GM23338 (cell line): ENCODE measurements around the gene NRXN2.

Experiments used
- CREB1 ChIP-seq: fragments of 250-450 bp; sonication (Bioruptor Pico); IDR thresholded peaks from 2 replicates; pipeline ENCODE4 v1.5.0; 2020; ENCODE audit warnings: low read depth, mild to moderate bottlenecking, moderate library complexity
- EZH2 ChIP-seq: fragments of 200-600 bp; sonication (generic); IDR thresholded peaks from one replicate; pipeline ENCODE4 v1.8.0; 2017; ENCODE audit warnings: antibody characterized with exemption, mild to moderate bottlenecking, low read depth; ENCODE audit not compliant: unreplicated experiment
- EZH2phosphoT487 ChIP-seq: fragments of 200-600 bp; sonication (generic); IDR thresholded peaks from one replicate; pipeline ENCODE4 v1.8.1; 2018; ENCODE audit warnings: antibody characterized with exemption; ENCODE audit not compliant: unreplicated experiment
- JUNB ChIP-seq: IDR thresholded peaks from one replicate; pipeline ENCODE4 v1.6.1; 2016; ENCODE audit warnings: antibody characterized with exemption; ENCODE audit not compliant: unreplicated experiment
- NANOG ChIP-seq: IDR thresholded peaks from 2 replicates; pipeline ENCODE4 v1.6.1; 2016; ENCODE audit warnings: antibody characterized with exemption, borderline replicate concordance
- POLR2AphosphoS5 ChIP-seq: IDR thresholded peaks from 2 replicates; pipeline ENCODE4 v1.6.1; 2016; ENCODE audit warnings: antibody characterized with exemption, low read depth
- ZNF114 ChIP-seq: fragments of 250-450 bp; sonication (Bioruptor Pico); IDR thresholded peaks from 2 replicates; pipeline ENCODE4 v1.5.0; 2020; ENCODE audit warnings: mild to moderate bottlenecking, moderate library complexity
- TF ChIP-seq, protein P1 (sequence below), 2 experiments: fragments of 200-600 bp in 1 of 2; sonication (generic) in 1 of 2; conservative IDR thresholded peaks; 2 replicates each; pipeline versions ENCODE4 v1.5.1 to v1.6.1; 2016 to 2017; ENCODE audit warnings: antibody characterized with exemption in 2 of 2, low read depth in 2 of 2, mild to moderate bottlenecking in 2 of 2, moderate library complexity in 1 of 2
- TF ChIP-seq, protein P2 (sequence below): IDR thresholded peaks from one replicate; pipeline ENCODE4 v1.6.1; 2018; ENCODE audit warnings: antibody characterized with exemption; ENCODE audit not compliant: unreplicated experiment
- TF ChIP-seq, protein P3 (sequence below): IDR thresholded peaks from 2 replicates; pipeline ENCODE4 v1.6.1; 2016; ENCODE audit warnings: antibody characterized with exemption

DNA sequence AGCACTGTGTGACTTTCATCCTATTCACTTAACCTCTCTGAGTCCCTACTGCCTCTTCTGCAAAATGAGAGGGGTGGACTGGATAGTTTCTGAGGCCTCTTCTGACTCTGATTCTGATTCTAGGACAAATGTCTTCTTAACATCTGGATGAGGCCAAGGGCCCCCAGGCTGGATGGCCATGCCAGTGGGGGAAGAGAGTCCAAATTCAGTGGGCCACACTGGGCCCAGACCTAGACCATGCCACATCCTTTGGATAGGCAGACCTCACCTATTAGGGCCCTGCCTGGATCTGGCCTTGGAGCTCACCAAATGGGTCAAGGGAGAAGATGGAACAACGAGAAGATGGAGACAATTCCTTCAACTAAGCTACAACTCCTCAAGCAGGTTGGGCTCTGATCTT is 24.6 kb downstream of the NRXN2 start:
- TF ChIP-seq, protein P1, sequence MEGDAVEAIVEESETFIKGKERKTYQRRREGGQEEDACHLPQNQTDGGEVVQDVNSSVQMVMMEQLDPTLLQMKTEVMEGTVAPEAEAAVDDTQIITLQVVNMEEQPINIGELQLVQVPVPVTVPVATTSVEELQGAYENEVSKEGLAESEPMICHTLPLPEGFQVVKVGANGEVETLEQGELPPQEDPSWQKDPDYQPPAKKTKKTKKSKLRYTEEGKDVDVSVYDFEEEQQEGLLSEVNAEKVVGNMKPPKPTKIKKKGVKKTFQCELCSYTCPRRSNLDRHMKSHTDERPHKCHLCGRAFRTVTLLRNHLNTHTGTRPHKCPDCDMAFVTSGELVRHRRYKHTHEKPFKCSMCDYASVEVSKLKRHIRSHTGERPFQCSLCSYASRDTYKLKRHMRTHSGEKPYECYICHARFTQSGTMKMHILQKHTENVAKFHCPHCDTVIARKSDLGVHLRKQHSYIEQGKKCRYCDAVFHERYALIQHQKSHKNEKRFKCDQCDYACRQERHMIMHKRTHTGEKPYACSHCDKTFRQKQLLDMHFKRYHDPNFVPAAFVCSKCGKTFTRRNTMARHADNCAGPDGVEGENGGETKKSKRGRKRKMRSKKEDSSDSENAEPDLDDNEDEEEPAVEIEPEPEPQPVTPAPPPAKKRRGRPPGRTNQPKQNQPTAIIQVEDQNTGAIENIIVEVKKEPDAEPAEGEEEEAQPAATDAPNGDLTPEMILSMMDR (conservative IDR thresholded peaks at IDR 0.05; ENCODE audit: low read depth in 2 of 2): no peak
- TF ChIP-seq POLR2AphosphoS5 (no peak), EZH2phosphoT487 (no peak), EZH2 (no peak), JUNB (no peak), CREB1 (no peak), ZNF114 (CRISPR knock-in tag) (no peak), NANOG (no peak)
- TF ChIP-seq, protein P2, sequence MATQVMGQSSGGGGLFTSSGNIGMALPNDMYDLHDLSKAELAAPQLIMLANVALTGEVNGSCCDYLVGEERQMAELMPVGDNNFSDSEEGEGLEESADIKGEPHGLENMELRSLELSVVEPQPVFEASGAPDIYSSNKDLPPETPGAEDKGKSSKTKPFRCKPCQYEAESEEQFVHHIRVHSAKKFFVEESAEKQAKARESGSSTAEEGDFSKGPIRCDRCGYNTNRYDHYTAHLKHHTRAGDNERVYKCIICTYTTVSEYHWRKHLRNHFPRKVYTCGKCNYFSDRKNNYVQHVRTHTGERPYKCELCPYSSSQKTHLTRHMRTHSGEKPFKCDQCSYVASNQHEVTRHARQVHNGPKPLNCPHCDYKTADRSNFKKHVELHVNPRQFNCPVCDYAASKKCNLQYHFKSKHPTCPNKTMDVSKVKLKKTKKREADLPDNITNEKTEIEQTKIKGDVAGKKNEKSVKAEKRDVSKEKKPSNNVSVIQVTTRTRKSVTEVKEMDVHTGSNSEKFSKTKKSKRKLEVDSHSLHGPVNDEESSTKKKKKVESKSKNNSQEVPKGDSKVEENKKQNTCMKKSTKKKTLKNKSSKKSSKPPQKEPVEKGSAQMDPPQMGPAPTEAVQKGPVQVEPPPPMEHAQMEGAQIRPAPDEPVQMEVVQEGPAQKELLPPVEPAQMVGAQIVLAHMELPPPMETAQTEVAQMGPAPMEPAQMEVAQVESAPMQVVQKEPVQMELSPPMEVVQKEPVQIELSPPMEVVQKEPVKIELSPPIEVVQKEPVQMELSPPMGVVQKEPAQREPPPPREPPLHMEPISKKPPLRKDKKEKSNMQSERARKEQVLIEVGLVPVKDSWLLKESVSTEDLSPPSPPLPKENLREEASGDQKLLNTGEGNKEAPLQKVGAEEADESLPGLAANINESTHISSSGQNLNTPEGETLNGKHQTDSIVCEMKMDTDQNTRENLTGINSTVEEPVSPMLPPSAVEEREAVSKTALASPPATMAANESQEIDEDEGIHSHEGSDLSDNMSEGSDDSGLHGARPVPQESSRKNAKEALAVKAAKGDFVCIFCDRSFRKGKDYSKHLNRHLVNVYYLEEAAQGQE: no peak
- TF ChIP-seq, protein P3, sequence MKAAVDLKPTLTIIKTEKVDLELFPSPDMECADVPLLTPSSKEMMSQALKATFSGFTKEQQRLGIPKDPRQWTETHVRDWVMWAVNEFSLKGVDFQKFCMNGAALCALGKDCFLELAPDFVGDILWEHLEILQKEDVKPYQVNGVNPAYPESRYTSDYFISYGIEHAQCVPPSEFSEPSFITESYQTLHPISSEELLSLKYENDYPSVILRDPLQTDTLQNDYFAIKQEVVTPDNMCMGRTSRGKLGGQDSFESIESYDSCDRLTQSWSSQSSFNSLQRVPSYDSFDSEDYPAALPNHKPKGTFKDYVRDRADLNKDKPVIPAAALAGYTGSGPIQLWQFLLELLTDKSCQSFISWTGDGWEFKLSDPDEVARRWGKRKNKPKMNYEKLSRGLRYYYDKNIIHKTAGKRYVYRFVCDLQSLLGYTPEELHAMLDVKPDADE: no peak
